T1000 (cell line): ENCODE data around the gene SLC39A3.
A peak's percentile ranks its signal among the peaks of the same experiment; 100 is the strongest.

Experiments used
- DNase-seq: peaks from one replicate; lab custom pipeline; 2025; ENCODE audit warnings: mixed read lengths; lab: John Stamatoyannopoulos, UW

Gene SLC39A3

GRCh38 chr19:2703077-2703437 lies 36.8 kb downstream of the SLC39A3 start:
- DNase-seq = no peak

DNA sequence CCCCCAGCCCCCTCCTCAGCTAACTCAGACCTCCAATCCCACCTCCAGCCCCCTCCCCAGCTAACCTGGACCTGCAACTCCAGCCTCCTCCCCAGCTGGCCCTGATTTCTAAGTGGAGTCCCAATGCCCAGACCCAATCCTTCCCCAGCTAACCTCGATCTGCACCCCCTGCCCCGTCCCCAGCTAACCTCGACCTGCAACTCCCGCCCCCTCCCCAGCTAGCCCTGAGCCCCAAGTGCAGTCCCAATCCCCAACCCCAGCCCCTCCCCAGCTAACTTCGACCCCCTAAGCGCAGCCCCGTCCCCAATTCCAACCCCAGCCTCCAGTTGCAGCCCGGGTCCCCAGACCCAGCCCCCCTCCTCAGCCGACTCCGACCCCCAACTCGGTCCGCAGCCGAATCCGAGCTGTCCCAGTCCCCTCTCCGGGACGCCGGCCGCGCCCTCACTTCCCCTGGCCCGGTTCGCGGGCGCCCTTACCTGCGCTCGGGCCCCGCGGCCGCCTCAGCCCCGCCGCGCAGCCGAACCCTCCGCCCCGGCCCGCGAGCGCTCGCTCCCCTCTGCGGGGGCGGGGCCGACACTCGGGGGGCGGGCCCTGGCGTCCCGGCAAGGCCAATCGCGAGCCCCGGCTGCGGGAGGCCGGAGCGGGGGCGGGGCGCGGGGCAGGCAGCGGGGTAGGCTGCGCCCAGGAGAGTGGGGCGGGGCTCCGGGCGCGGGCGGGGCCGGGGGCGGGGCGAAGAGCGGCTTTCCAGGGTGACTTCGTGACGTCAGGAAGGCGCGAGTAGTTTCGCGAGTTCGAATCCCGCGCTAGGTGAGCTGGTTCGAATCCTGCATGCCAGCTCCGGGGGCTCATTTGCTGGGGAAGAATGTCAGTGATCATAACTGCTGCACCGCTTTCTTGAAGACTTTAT lies 37.4 kb downstream of the SLC39A3 start, which contains the start of gene GNG7:
TSS of gene GNG7 (minus strand) at position 525 of the 907 bp plus-strand sequence. CDS start 182,006 bp downstream, outside the sequence.
- peak; percentile 14 for DNase-seq

DNA sequence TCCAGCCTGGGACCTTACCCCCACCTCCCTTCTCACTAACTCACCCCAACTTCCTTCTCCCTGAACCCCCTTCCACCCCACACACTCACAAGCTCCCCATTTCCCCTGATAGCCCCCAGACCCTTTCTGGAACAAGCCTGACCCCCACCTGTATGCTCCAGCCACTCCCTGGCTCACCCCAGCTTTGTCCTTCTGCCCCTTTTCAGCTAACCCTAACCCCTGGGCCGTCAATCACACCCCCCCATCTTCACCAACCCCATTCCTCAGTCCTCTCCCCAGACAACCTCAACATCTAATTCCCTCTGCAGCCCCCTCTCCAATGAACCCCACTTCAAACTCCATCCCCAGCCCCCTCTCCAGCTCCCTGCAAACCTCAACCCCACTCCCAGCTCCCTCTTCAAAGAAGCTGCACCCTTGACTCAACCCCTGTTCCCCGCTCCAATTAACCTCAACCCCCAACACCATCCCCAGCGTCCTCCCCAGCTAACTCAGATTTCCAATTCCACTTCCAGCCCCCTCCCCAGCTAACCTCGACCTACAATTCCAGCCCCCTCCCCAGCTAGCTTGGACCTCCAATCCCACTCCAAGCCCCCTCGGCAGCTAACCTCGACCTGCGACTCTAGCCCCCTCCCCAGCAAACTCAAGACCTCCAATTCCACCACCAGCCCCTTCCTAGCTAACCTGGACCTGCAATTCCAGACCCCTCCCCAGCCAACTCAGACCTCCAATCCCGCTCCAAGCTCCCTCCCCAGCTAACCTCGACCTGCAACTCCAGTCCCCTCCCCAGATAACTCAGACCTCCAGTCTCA lies 38.3 kb downstream of the SLC39A3 start:
- DNase-seq = no peak

DNA sequence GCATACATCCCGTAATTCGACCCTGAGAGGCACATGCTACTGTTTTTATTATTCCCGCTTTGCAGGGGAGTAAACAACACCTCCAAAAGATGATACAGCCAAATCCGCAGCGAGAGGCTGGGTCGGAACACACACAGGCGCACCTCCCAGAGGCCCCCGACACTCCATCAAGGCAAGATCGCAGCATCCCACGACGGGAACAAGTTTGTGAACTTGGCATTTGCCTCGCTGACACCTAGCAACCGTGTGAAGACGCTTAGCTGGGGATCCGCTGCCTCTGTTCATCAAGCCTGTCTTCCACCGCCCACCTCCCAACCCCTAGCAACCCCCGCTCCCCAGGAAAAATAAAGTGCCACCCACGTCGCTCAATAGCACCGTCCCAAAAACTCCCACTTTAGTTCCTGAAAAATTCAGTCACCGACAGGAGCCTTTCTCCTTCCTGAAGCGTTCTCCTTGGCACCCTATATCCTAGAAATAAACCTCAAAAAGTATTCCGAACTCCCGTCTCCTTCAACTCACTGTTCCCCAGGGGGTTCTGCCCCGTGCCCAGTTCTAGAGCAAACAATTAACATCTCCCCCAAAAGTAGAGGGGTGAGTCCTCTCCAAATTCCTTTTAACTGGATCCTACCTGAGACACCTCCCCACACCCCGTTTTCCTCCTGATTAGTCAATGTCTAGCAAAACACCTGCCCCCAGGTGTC lies 39.0 kb downstream of the SLC39A3 start:
- DNase-seq = no peak

DNA sequence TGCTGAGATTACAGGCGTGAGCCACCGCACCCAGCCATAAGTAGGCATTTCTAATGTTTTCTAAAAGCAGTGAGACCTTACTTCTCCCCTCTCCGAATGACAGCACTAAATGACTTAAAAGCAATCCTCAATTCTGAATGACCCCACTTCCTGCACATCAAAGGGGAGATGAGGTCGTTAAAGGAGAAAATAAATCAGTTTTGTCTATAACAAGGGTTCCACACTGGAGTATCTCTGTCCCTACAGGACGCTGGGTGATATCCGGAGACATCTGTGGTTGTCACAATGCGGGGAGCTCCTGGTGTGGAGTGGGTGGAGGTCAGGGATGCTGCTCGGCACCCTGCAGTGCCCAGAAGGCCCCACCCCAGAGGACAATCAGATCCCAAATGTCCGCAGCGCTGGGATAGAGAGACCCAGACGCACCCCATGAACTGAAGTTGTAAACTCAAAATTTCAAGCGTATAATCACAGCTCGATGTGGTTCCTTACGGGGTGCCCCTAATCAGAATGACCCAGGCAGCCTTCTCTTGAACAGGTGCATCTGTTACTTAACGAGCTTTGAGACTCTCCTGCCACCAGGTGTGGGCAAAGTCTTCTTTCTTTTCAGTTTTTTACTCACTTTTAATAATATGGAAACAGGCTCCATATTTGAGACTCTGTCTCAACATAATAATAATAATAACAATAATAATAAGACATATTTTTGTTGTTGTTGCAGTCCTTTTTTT lies 40.2 kb downstream of the SLC39A3 start:
- DNase-seq = no peak

DNA sequence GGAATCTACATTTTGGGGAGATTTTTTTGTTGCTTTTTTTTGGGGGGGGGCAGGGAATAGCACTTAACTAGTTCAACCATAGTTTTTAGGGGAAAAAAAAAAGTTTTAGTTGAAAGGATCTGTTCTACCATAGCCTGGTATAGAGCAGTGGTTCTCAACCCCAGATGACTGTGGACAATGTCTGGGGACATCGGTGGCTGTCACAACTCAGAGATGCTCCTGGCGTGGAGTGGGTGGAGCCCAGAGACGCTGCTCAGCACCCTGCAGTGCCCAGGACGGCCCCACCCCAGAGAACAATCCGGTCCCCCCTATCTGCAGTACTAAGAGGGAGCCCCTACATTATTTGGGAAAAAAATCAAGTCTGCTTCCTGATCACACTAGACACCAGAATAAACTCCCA lies 45.6 kb downstream of the SLC39A3 start:
- DNase-seq = no peak

DNA sequence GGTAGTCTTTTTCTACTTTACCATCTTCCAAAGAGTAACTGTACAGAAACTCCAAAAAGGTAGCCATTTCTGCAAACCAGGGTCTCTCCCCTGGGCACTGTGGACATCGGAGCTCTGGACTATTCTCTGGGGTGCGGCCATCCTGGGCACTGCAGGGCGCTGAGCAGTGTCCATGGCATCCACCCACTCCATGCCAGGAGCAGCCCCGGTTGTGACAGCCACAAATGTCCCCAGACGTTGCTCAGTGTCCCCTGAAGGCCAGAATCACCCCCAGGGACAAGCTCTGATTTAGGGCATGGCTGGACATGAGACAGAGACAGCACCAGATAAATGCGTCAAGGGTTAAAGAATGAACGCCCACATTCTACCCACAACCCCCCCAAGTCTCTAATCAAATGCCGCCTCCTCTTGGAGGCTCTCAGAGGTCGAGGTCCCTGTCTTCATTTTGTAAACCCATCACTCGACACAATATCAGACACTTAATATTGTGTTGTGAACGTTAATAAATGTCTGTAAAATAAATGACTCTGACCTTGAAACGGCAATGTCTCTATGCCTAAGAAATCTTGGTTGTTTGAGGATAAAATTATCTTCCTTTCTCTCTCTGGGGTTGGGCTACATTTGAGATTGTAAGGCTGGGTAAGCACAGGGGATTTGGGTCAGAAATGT lies 46.2 kb downstream of the SLC39A3 start:
- no peak for DNase-seq

GRCh38 chr19:2691951-2692350 lies 47.9 kb downstream of the SLC39A3 start:
- DNase-seq = no peak

GRCh38 chr19:2690856-2691255 lies 49.0 kb downstream of the SLC39A3 start:
- DNase-seq = no peak

DNA sequence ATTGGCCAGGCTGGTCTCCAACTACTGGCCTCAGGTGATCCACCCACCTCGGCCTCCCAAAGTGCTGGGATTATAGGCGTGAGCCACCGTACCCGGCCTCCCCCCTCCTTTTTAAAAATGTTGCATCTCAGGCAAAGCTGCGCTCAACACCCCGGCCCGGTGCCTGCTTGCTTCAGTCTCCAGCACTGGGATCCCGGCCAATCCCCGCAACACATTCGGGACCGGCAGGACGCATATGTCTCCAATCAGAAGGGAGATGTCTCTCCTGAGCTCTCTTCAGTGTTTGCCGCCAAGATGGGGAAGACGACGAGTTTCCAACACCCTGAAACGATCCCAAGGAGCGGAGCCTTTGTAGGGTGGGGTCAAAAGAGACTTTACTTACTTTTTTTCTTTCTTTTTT lies 53.5 kb downstream of the SLC39A3 start:
- no peak for DNase-seq

DNA sequence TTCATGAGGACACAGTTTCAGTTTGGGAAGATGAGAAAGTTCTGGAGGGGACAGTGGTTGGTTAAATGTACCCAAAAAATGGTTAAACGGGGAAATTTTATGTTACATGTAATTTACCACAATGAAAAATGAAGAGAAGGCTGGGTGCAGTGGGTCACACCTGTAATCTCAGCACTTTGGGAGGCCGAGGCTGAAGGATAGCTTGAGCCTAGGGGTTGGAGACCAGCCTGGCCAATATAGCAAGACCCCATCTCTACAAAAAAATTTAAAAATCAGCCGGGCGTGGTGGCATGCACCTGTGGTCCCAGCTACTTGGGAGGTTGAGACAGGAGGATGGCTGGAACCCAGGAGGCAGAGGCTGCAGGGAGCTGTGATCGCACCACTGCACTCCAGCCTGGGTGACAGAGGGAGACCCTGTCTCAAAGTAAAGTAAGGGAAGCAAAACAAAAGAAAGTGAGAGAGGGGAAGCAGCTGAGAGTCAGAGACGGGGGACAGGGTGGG lies 54.6 kb downstream of the SLC39A3 start:
- no peak for DNase-seq

DNA sequence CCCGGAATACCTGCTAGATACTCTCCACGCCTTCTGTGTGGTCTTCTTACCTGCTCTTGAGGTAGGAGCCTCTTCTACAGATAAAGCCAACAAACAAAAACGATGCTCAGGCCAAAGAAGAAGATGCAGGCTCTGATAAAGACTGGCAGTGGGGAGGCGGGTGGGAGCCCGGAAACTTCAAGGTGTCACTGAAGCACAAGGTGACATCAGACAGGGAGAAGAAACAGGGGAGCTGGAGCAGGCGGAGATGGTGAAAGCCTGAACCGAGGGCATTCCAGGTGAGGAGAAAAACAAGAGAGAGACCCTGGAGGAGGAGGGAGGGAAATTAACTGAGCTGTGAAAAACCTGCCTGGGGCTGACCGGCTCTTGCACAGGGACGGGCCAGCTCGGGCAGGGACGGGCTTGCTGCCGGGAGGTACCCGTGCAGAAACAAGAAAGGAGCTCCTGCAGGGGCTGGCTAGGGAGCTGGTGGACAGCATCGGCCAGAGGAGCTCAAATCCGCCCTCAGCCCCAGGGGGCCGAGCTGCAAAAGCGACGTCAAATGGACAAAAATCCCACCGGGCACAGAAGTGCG lies 56.3 kb downstream of the SLC39A3 start:
- no peak for DNase-seq
